Nephron progenitor cell (in vitro differentiated cells): ENCODE measurements around the gene CD83.

Experiments
- DNase-seq: peaks from one replicate; pipeline ENCODE4 v3.0.0; 2021
- H3K27ac Mint-ChIP-seq: 2 replicates; pipeline ENCODE4 v1.8.0; 2021; ENCODE audit warnings: mild to moderate bottlenecking, moderate library complexity, mixed read lengths
- H3K27me3 Mint-ChIP-seq: 2 replicates; pipeline ENCODE4 v1.8.0; 2021; ENCODE audit warnings: mild to moderate bottlenecking, low read depth, mixed read lengths; ENCODE audit not compliant: poor library complexity
- H3K36me3 Mint-ChIP-seq: 2 replicates; pipeline ENCODE4 v1.8.0; 2021; ENCODE audit warnings: low read depth, mixed read lengths
- H3K4me1 Mint-ChIP-seq: 2 replicates; pipeline ENCODE4 v1.8.0; 2021; ENCODE audit warnings: mixed read lengths
- H3K4me3 Mint-ChIP-seq: 2 replicates; pipeline ENCODE4 v1.8.0; 2021; ENCODE audit warnings: mild to moderate bottlenecking, moderate library complexity, mixed read lengths
- H3K9me3 Mint-ChIP-seq: 2 replicates; pipeline ENCODE4 v1.8.0; 2021; ENCODE audit warnings: mild to moderate bottlenecking, moderate library complexity, mixed read lengths
- TF ChIP-seq, protein P1 (sequence below): fragments of 200-600 bp; sonication (generic); IDR thresholded peaks from 2 replicates; pipeline ENCODE4 v1.5.0; 2021; ENCODE audit warnings: antibody characterized with exemption

CD83 gene

GRCh38 chr6:14113976-14114375 is 3.6 kb upstream of the CD83 start:
- Mint-ChIP-seq H3K4me1 (peaks cover 6% of the 10 kb centered on the region), H3K36me3 (no peaks in the 10 kb centered on the region), H3K4me3 (no peak overlapping the region)

GRCh38 chr6:14118091-14118439 is 493 bp downstream of the CD83 start:
- Mint-ChIP-seq H3K4me1 (peaks cover 6% of the 10 kb centered on the region), H3K36me3 (no peaks in the 10 kb centered on the region), H3K27ac (no peak overlapping the region), H3K4me3 (peak overlapping the region; percentile 88), H3K9me3 (no peaks in the 10 kb centered on the region), H3K27me3 (peaks cover 59% of the 10 kb centered on the region)
- DNase-seq = no peak
- TF ChIP-seq, protein P1, sequence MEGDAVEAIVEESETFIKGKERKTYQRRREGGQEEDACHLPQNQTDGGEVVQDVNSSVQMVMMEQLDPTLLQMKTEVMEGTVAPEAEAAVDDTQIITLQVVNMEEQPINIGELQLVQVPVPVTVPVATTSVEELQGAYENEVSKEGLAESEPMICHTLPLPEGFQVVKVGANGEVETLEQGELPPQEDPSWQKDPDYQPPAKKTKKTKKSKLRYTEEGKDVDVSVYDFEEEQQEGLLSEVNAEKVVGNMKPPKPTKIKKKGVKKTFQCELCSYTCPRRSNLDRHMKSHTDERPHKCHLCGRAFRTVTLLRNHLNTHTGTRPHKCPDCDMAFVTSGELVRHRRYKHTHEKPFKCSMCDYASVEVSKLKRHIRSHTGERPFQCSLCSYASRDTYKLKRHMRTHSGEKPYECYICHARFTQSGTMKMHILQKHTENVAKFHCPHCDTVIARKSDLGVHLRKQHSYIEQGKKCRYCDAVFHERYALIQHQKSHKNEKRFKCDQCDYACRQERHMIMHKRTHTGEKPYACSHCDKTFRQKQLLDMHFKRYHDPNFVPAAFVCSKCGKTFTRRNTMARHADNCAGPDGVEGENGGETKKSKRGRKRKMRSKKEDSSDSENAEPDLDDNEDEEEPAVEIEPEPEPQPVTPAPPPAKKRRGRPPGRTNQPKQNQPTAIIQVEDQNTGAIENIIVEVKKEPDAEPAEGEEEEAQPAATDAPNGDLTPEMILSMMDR = no peak

More at GRCh38 chr6:14113976-14114375, 3.6 kb upstream of the CD83 start:
- Mint-ChIP-seq H3K9me3 (no peaks in the 10 kb centered on the region), H3K27ac (no peak overlapping the region), H3K27me3 (peaks cover 51% of the 10 kb centered on the region)
- TF ChIP-seq, protein P1 = no peak
- no peak for DNase-seq

- Mint-ChIP-seq H3K4me3 (peak overlapping the region; percentile 88), H3K27ac (no peak overlapping the region), H3K9me3 (no peaks in the 10 kb centered on the region), H3K36me3 (no peaks in the 10 kb centered on the region), H3K27me3 (peaks cover 59% of the 10 kb centered on the region), H3K4me1 (peaks cover 6% of the 10 kb centered on the region)
- TF ChIP-seq, protein P1 = no peak
- DNase-seq = no peak
Measured at GRCh38 chr6:14118446-14118845, 874 bp downstream of the CD83 start.

DNA sequence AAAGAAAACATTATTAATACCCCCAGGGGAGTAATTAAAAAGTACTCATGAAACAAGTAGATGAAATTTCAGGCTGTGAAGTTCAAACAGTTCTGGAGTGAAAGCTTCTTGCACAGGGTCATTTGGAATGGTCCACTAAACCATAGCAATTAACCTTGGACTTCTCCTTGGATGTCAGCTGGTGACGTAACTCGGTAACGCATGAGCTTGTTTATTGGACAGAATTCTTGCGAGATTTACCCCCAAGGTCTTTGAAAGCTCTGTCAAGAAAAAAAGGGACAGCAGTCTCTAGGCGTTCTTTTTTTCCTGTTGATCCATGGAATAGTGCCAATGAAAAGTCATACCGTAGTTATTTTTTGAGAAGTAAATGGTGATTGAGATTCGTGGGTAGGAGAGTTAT is 2.2 kb downstream of the CD83 start:
- no peak overlapping the region for H3K27ac Mint-ChIP-seq
- no peaks in the 10 kb centered on the region for H3K9me3 Mint-ChIP-seq
- H3K36me3 Mint-ChIP-seq = no peaks in the 10 kb centered on the region
- TF ChIP-seq, protein P1 = no peak
- H3K4me1 Mint-ChIP-seq = peaks cover 6% of the 10 kb centered on the region
- peaks cover 59% of the 10 kb centered on the region for H3K27me3 Mint-ChIP-seq
- no peak for DNase-seq
- no peak overlapping the region for H3K4me3 Mint-ChIP-seq

- no peak overlapping the region for H3K27ac Mint-ChIP-seq
- TF ChIP-seq, protein P1 = no peak
- no peak overlapping the region for H3K4me3 Mint-ChIP-seq
- H3K27me3 Mint-ChIP-seq = peaks cover 53% of the 10 kb centered on the region
- H3K4me1 Mint-ChIP-seq = peaks cover 6% of the 10 kb centered on the region
- no peaks in the 10 kb centered on the region for H3K36me3 Mint-ChIP-seq
- H3K9me3 Mint-ChIP-seq = no peaks in the 10 kb centered on the region
- DNase-seq = no peak
Measured at GRCh38 chr6:14120546-14120945, 3.0 kb downstream of the CD83 start.

- H3K4me3 Mint-ChIP-seq = no peak overlapping the region
- TF ChIP-seq, protein P1 = no peak
- no peak for DNase-seq
- H3K4me1 Mint-ChIP-seq = peaks cover 6% of the 10 kb centered on the region
- no peaks in the 10 kb centered on the region for H3K9me3 Mint-ChIP-seq
- no peak overlapping the region for H3K27ac Mint-ChIP-seq
- peaks cover 39% of the 10 kb centered on the region for H3K27me3 Mint-ChIP-seq
- no peaks in the 10 kb centered on the region for H3K36me3 Mint-ChIP-seq
Measured at GRCh38 chr6:14121936-14122344, 4.4 kb downstream of the CD83 start.
